ENCODE results near the gene TP53BP2.

The TP53BP2 gene

GRCh38 chr1:223770621-223771315 is 75.0 kb downstream of the TP53BP2 start:
- peak overlapping the region; percentile 73 for H3K4me2 ChIP-seq (ENCODE audit: low read length)
- H3K4me3 ChIP-seq (ENCODE audit: low read length) = no peak overlapping the region
- H3K36me3 ChIP-seq (ENCODE audit: insufficient read depth, low read length) = peaks cover 75% of the 10 kb centered on the region
- peaks cover 55% of the 10 kb centered on the region for H3K4me1 ChIP-seq (ENCODE audit: control insufficient read depth, insufficient read depth, low read length)
- no peaks in the 10 kb centered on the region for H3K9me3 ChIP-seq (replicated peaks; ENCODE audit: low read length)
- H3K9ac ChIP-seq (ENCODE audit: low read depth, low read length) = peak overlapping the region; percentile 55
- no peaks in the 10 kb centered on the region for H3K27me3 ChIP-seq (ENCODE audit: control insufficient read depth, insufficient read depth, low read length)

GRCh38 chr1:223765719-223766340 is 79.9 kb downstream of the TP53BP2 start:
- no peak overlapping the region for H3K4me2 ChIP-seq (ENCODE audit: low read length)
- H3K36me3 ChIP-seq (ENCODE audit: insufficient read depth, low read length) = peaks cover 78% of the 10 kb centered on the region
- no peak overlapping the region for H3K4me3 ChIP-seq (ENCODE audit: low read length)
- no peak overlapping the region for H3K9ac ChIP-seq (ENCODE audit: low read depth, low read length)
- H3K27me3 ChIP-seq (ENCODE audit: control insufficient read depth, insufficient read depth, low read length) = no peaks in the 10 kb centered on the region
- peaks cover 14% of the 10 kb centered on the region for H3K4me1 ChIP-seq (ENCODE audit: control insufficient read depth, insufficient read depth, low read length)
- no peaks in the 10 kb centered on the region for H3K9me3 ChIP-seq (replicated peaks; ENCODE audit: low read length)

GRCh38 chr1:223765036-223765718 is 80.6 kb downstream of the TP53BP2 start:
- no peaks in the 10 kb centered on the region for H3K9me3 ChIP-seq (replicated peaks; ENCODE audit: low read length)
- no peak overlapping the region for H3K9ac ChIP-seq (ENCODE audit: low read depth, low read length)
- H3K4me2 ChIP-seq (ENCODE audit: low read length) = no peak overlapping the region
- peaks cover 78% of the 10 kb centered on the region for H3K36me3 ChIP-seq (ENCODE audit: insufficient read depth, low read length)
- peaks cover 7% of the 10 kb centered on the region for H3K4me1 ChIP-seq (ENCODE audit: control insufficient read depth, insufficient read depth, low read length)
- H3K27me3 ChIP-seq (ENCODE audit: control insufficient read depth, insufficient read depth, low read length) = no peaks in the 10 kb centered on the region
- H3K4me3 ChIP-seq (ENCODE audit: low read length) = no peak overlapping the region

GRCh38 chr1:223763881-223764280 is 81.9 kb downstream of the TP53BP2 start:
- Histone ChIP-seq H3K4me2 (ENCODE audit: low read length) (no peak overlapping the region), H3K4me3 (ENCODE audit: low read length) (no peak overlapping the region), H3K27me3 (ENCODE audit: control insufficient read depth, insufficient read depth, low read length) (no peaks in the 10 kb centered on the region), H3K36me3 (ENCODE audit: insufficient read depth, low read length) (peaks cover 78% of the 10 kb centered on the region), H3K9ac (ENCODE audit: low read depth, low read length) (no peak overlapping the region), H3K9me3 (replicated peaks; ENCODE audit: low read length) (no peaks in the 10 kb centered on the region), H3K4me1 (ENCODE audit: control insufficient read depth, insufficient read depth, low read length) (no peaks in the 10 kb centered on the region)

DNA sequence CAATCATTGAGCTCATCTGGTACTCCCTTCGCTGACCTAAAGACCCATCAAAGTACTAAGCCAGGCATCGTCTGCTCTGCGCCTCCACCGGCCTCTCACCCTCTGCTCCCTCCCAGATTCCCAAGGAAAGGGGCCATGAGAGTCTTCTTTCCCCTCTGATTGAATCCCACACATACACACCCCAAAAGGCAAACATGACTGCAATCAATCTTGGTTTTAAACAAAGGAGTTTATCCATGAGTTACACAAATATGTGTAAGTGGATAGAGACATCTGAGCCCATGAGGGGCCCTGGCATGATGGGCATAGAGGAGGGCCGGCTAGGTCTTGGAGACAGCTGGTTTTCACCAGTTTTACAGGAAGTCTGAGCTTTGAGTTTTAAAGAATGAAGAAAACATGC is 82.5 kb downstream of the TP53BP2 start:
- H3K36me3 ChIP-seq (ENCODE audit: insufficient read depth, low read length) = peaks cover 82% of the 10 kb centered on the region
- H3K4me3 ChIP-seq (ENCODE audit: low read length) = no peak overlapping the region
- no peaks in the 10 kb centered on the region for H3K4me1 ChIP-seq (ENCODE audit: control insufficient read depth, insufficient read depth, low read length)
- H3K9me3 ChIP-seq (replicated peaks; ENCODE audit: low read length) = no peaks in the 10 kb centered on the region
- no peak overlapping the region for H3K9ac ChIP-seq (ENCODE audit: low read depth, low read length)
- no peaks in the 10 kb centered on the region for H3K27me3 ChIP-seq (ENCODE audit: control insufficient read depth, insufficient read depth, low read length)
- H3K4me2 ChIP-seq (ENCODE audit: low read length) = no peak overlapping the region

GRCh38 chr1:223761411-223761810 is 84.3 kb downstream of the TP53BP2 start:
- no peak overlapping the region for H3K4me3 ChIP-seq (ENCODE audit: low read length)
- H3K9ac ChIP-seq (ENCODE audit: low read depth, low read length) = no peak overlapping the region
- H3K9me3 ChIP-seq (replicated peaks; ENCODE audit: low read length) = no peaks in the 10 kb centered on the region
- no peaks in the 10 kb centered on the region for H3K27me3 ChIP-seq (ENCODE audit: control insufficient read depth, insufficient read depth, low read length)
- no peaks in the 10 kb centered on the region for H3K4me1 ChIP-seq (ENCODE audit: control insufficient read depth, insufficient read depth, low read length)
- peaks cover 98% of the 10 kb centered on the region for H3K36me3 ChIP-seq (ENCODE audit: insufficient read depth, low read length)
- H3K4me2 ChIP-seq (ENCODE audit: low read length) = no peak overlapping the region

- Histone ChIP-seq H3K4me3 (ENCODE audit: low read length) (no peak overlapping the region), H3K36me3 (ENCODE audit: insufficient read depth, low read length) (peaks cover 98% of the 10 kb centered on the region), H3K9me3 (replicated peaks; ENCODE audit: low read length) (no peaks in the 10 kb centered on the region), H3K4me1 (ENCODE audit: control insufficient read depth, insufficient read depth, low read length) (no peaks in the 10 kb centered on the region), H3K4me2 (ENCODE audit: low read length) (no peak overlapping the region), H3K27me3 (ENCODE audit: control insufficient read depth, insufficient read depth, low read length) (no peaks in the 10 kb centered on the region), H3K9ac (ENCODE audit: low read depth, low read length) (no peak overlapping the region)
Observed at GRCh38 chr1:223760833-223761232, 84.9 kb downstream of the TP53BP2 start.

GRCh38 chr1:223759273-223759672 is 86.5 kb downstream of the TP53BP2 start:
- H3K9me3 ChIP-seq (replicated peaks; ENCODE audit: low read length) = no peaks in the 10 kb centered on the region
- peaks cover 99% of the 10 kb centered on the region for H3K36me3 ChIP-seq (ENCODE audit: insufficient read depth, low read length)
- no peak overlapping the region for H3K4me2 ChIP-seq (ENCODE audit: low read length)

DNA sequence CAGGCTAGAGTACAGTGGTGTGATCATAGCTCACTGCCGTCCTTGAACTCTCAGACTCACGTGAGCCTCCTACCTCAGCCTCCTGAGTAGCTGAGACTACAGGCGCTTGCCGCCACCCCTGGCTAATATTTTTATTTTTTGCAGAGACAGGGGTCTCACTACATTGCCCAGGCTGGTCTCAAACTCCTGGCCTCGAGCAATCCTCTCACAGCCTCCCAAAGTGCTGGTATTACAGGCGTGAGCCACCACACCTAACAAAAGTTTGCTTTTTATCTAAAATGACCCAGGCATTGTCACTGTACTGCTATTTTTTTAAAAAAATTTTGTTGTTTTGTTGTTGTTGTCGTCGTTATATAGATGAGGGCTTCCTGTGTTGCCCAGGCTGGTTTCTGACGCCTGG is 87.0 kb downstream of the TP53BP2 start:
- H3K4me1 ChIP-seq (ENCODE audit: control insufficient read depth, insufficient read depth, low read length) = no peaks in the 10 kb centered on the region
- peaks cover 99% of the 10 kb centered on the region for H3K36me3 ChIP-seq (ENCODE audit: insufficient read depth, low read length)
- no peaks in the 10 kb centered on the region for H3K9me3 ChIP-seq (replicated peaks; ENCODE audit: low read length)
- no peak overlapping the region for H3K9ac ChIP-seq (ENCODE audit: low read depth, low read length)
- H3K4me2 ChIP-seq (ENCODE audit: low read length) = no peak overlapping the region
- H3K4me3 ChIP-seq (ENCODE audit: low read length) = no peak overlapping the region
- H3K27me3 ChIP-seq (ENCODE audit: control insufficient read depth, insufficient read depth, low read length) = no peaks in the 10 kb centered on the region

More at GRCh38 chr1:223759273-223759672, 86.5 kb downstream of the TP53BP2 start:
- Histone ChIP-seq H3K4me1 (ENCODE audit: control insufficient read depth, insufficient read depth, low read length) (no peaks in the 10 kb centered on the region), H3K4me3 (ENCODE audit: low read length) (no peak overlapping the region), H3K27me3 (ENCODE audit: control insufficient read depth, insufficient read depth, low read length) (no peaks in the 10 kb centered on the region), H3K9ac (ENCODE audit: low read depth, low read length) (no peak overlapping the region)

- peaks cover 99% of the 10 kb centered on the region for H3K36me3 ChIP-seq (ENCODE audit: insufficient read depth, low read length)
- no peak overlapping the region for H3K4me3 ChIP-seq (ENCODE audit: low read length)
- H3K27me3 ChIP-seq (ENCODE audit: control insufficient read depth, insufficient read depth, low read length) = no peaks in the 10 kb centered on the region
- no peaks in the 10 kb centered on the region for H3K9me3 ChIP-seq (replicated peaks; ENCODE audit: low read length)
- H3K4me1 ChIP-seq (ENCODE audit: control insufficient read depth, insufficient read depth, low read length) = no peaks in the 10 kb centered on the region
- no peak overlapping the region for H3K4me2 ChIP-seq (ENCODE audit: low read length)
- no peak overlapping the region for H3K9ac ChIP-seq (ENCODE audit: low read depth, low read length)
Observed at GRCh38 chr1:223756806-223757700, 88.7 kb downstream of the TP53BP2 start.
